Measurements from ENCODE around the gene IL1RAPL1.
"Not testable (repeated sequence)": the region's sequence is repeated elsewhere in the genome, so short reads cannot be mapped to it uniquely, and the experiment has no call there.

IL1RAPL1 gene

DNA sequence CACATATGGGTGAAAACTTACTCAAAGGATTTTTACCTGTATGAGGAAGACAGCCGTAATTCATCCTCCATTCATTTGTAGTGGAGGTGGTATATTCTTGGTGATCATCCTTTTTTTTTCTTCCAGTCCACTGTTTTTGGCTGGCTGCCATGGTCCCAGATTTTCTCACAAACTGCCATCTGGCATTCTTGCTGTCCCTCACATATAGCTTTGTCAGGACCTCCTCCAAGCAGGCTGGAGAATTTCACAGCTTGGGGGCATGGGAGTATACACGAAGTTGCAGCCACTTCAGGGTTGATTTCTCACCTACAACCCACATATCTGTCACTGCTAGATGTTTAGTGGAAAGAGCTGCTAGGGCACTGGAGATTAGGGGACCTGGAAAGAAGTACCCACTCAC lies 401.0 kb downstream of the IL1RAPL1 start:
- DNase-seq = no peak

- DNase-seq = no peak
Observed at GRCh38 chrX:28997706-28998463, 410.6 kb downstream of the IL1RAPL1 start.

- DNase-seq = no peak
Observed at GRCh38 chrX:28998609-28999135, 411.4 kb downstream of the IL1RAPL1 start.

- DNase-seq = no peak
Observed at GRCh38 chrX:29012867-29013266, 425.6 kb downstream of the IL1RAPL1 start.

DNA sequence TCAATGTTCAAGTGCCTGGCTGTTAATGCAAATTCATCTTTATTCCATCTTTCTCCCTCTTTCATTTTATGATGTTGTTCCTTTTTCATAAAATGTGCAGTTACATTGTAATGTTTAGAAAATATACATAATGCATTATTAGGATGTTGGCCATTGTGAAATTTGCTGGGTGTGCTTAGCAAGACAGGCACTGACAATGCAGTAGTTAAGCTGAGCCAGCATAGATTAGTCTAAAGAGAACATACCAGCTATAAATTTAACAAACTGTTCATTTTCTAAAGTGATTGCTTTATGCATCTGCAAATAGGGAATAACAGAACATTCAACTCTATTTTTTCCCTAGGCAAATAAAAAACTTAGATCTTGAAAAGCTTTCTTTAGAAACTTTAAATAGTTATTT lies 436.0 kb downstream of the IL1RAPL1 start:
- no peak for DNase-seq

DNA sequence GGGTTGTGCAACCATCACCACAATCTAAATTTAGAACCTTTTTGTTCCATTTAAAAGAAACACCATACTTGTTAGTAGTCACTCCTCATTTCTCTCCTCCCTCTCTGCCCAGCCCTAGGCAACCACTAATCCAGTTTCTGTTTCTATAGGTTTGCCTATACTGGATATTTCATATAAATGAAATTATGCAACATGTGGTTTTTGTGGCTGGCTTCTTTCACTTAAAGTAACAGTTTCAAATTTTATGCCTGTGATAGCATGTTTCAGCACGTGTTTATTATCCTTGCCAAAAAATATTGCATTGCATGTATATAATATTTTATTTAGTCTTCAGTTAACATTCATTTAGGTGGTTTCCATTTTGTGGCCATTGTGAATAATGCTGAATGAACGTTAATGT lies 437.6 kb downstream of the IL1RAPL1 start:
- no peak for DNase-seq

DNA sequence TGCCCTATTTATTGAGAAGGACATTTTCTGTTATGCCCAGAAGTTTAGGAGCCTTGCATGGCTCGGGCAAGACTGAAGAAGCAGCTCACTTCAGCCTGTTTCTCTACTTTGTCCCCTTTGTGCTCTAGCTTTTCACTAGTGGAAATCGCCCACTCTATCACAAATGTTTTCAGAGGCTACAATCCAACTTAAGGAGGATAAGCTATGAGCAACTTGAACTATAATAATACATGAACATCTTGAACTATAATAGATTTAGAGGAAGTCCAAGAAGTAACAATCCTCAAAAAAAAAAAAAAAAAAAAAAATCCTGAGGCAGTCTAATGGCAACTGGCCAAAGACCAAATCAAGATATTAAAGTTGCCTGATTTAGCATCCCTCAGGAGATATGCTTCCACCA lies 452.3 kb downstream of the IL1RAPL1 start:
- no peak for DNase-seq

DNA sequence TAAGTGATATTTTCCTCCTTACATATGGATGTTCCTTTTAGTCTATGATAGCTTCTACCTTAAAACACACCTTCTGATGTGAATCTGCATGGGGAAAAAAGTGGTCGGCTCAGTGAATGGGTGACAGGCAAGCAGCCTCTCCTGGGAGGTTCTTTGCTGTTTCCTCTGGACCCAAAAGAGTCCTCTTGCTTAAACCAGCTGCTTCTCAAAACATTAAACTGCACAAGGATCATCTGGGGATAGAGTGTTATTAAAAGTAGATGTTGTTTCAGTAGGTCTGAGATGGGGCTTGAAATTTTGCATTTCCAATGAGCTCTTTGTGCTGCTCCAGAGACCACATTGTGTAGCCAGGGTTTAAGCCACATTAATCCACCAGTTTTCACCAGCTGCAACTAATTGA lies 452.9 kb downstream of the IL1RAPL1 start:
- no peak for DNase-seq

GRCh38 chrX:29042341-29042740 lies 455.1 kb downstream of the IL1RAPL1 start:
- no peak for DNase-seq

GRCh38 chrX:29043746-29044145 lies 456.5 kb downstream of the IL1RAPL1 start:
- DNase-seq = no peak

DNA sequence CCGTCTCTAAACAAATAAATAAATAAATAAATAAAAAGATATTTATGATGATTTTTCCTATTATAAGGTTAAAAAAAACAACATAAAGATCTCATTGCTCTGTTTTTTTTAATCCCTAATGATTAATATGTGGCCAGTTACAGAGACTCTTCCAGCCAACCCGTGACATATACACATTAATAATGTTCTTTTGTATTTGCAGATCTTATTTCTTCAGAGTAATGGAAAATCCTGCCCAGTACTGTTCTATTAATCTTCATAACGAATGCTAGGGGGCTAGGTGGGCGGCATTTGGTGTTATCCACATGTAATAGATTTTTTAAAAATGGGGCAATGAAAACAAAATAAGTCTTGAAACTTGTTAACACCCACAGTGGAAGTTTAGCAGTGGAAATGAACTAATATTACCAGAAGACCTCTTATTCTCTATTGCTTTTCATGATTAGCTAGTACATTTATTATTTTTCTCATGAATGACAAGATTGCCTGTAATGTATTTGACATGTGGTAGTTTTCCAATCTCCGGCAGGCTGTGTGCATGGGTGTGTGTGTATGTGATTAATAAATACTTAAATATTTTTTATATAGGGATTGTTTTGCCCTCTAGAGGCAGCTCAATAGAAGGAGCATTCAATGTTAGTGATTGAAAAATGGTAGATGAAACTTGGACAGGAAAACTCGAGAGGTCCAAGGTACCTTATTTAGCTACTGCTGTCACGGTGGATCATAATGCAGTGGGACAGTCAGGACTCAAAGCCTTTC lies 457.4 kb downstream of the IL1RAPL1 start:
- DNase-seq = no peak

- DNase-seq = no peak
Observed at GRCh38 chrX:29065477-29065876, 478.2 kb downstream of the IL1RAPL1 start.

DNA sequence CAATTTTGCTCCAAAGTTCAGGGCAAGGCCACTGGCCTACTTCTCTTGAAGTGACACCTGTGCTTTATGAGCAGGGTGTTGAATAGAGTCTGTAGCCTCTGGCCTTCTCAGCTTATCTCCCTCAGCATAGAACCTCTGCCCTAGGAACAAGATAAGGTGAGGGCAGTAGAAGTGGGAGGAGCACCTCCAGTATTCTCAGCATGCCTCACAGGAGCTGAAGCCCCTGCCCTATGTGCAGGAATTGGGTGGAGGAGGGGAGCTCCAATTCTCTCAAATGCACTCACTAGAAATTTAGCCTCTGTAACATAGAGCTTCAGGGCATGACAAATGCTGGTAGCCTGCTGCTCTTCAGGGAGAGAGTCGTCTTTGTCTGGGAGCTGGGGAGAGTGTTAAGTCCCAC lies 479.3 kb downstream of the IL1RAPL1 start:
- no peak for DNase-seq

GRCh38 chrX:29067351-29067750 lies 480.1 kb downstream of the IL1RAPL1 start:
- DNase-seq = no peak

GRCh38 chrX:29071525-29072320 lies 484.5 kb downstream of the IL1RAPL1 start:
- DNase-seq = no peak

DNA sequence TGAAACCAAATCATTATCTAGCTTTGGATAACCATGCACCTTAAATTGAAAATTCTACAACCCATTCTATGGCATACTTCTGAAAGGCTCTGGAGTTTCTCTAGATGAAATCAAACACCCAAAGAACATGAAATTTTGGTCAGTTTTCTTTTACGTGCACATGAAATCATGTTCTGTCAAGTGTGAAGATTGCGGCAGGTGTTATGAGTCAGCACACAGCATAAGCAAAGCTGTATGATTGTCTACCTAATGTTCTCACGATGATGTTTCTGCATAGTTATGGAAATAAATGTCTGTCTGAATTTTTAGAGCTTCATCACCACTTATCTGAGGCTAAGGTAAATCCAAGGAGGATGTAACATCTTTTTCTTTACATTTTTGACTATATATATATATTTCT lies 495.3 kb downstream of the IL1RAPL1 start:
- DNase-seq = no peak

DNA sequence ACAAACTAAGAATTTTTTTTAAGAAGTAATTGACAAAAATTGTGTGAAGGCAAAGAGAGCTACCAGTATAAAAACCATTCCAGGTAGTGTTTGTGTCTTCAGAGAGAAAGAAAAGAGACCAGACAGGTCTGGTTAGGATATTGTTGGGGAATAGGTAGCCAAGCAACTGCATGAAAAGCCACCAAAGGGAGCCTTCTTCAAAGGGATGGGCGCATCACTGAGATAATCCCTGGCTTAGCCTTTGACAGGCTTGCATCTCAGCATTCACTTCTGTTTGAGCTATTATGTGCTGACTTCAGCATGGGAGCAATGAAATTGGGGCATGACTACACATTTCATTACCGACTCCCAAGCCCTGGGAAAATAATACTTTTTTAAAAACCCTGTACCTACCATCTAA lies 496.6 kb downstream of the IL1RAPL1 start:
- no peak for DNase-seq

- DNase-seq = no peak
Observed at GRCh38 chrX:29090811-29091210, 503.6 kb downstream of the IL1RAPL1 start.

- no peak for DNase-seq
Observed at GRCh38 chrX:29107231-29107630, 520.0 kb downstream of the IL1RAPL1 start.

DNA sequence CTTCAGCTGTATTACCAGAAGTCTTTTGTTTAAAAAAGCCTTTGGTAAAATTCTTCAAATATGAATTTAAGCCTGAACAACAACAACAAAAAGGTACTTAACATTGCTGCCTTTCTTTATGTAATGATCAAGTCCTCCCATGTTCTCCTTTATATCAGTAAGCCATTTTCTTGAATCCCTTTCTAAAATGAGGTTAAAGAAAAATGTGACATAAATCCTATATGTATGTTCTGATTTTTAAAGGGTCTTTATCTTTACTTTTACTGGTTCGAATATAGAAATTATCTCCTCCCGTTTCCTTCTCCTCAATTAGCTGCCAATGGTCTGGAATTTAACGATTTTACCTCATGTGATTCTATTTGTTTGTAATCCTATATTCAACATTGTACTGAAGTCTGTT lies 522.8 kb downstream of the IL1RAPL1 start:
- no peak for DNase-seq

- no peak for DNase-seq
Observed at GRCh38 chrX:29113221-29113620, 526.0 kb downstream of the IL1RAPL1 start.

DNA sequence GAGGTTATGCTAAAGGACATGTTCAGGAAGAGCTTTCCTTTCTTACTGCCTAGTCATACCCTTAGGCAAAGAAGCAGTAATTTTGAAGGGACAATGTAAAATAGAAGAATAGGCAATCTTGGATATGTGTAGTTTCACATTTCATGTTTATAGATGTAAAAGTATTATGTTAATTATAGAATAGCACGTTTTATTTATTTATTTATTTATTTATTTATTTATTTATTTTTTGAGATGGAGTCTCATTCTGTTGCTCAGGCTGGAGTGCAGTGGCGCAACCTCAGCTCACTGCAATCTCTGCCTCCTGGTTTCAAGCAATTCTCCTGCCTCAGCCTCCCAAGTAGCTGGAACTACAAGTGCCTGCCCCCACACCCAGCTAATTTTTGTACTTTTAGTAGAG lies 535.6 kb downstream of the IL1RAPL1 start:
- DNase-seq = not testable (repeated sequence)

- no peak for DNase-seq
Observed at GRCh38 chrX:29130905-29131304, 543.7 kb downstream of the IL1RAPL1 start.
